ENCODE measurements around the gene TMEM255A.

Gene TMEM255A

DNA sequence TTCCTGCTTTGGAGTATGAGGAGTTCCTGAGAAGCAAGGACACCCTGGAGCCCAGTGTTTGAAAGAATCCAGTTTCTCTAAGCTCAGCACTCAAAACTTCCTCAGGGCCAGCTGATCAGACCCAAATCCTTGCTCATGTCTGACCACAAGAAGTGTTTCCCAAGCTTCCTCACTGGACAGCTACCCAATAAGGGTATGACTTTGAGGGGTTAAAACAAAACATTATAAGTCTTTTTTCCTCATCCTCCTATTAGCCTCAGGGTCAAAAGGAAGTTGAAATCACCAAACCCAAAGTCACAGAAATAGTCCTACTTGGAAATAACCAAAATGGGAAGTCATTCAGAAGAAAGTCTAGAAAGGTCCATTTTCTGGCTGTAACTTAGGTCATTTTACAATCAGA is 46.9 kb downstream of the TMEM255A start:
- no peak for DNase-seq (ENCODE audit: extremely low spot score)
- ChIA-PET POLR2A (interaction anchor here (0.7 kb wide), 1 partner anchor 186 kb away, joined by 4 read pairs; no protein-coding TSS in a partner anchor), CTCF (interaction anchor here (0.8 to 1.7 kb wide), 3 partner anchors 10 to 45 kb away, joined by 3 to 5 read pairs (median 5); partner anchors contain the start of gene ZBTB33)
- TF ChIP-seq, protein P1, sequence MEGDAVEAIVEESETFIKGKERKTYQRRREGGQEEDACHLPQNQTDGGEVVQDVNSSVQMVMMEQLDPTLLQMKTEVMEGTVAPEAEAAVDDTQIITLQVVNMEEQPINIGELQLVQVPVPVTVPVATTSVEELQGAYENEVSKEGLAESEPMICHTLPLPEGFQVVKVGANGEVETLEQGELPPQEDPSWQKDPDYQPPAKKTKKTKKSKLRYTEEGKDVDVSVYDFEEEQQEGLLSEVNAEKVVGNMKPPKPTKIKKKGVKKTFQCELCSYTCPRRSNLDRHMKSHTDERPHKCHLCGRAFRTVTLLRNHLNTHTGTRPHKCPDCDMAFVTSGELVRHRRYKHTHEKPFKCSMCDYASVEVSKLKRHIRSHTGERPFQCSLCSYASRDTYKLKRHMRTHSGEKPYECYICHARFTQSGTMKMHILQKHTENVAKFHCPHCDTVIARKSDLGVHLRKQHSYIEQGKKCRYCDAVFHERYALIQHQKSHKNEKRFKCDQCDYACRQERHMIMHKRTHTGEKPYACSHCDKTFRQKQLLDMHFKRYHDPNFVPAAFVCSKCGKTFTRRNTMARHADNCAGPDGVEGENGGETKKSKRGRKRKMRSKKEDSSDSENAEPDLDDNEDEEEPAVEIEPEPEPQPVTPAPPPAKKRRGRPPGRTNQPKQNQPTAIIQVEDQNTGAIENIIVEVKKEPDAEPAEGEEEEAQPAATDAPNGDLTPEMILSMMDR (IDR thresholded peaks at IDR 0.05; ENCODE audit: control extremely low read depth, extremely low read depth, low read depth, missing control alignments), result no peak

DNA sequence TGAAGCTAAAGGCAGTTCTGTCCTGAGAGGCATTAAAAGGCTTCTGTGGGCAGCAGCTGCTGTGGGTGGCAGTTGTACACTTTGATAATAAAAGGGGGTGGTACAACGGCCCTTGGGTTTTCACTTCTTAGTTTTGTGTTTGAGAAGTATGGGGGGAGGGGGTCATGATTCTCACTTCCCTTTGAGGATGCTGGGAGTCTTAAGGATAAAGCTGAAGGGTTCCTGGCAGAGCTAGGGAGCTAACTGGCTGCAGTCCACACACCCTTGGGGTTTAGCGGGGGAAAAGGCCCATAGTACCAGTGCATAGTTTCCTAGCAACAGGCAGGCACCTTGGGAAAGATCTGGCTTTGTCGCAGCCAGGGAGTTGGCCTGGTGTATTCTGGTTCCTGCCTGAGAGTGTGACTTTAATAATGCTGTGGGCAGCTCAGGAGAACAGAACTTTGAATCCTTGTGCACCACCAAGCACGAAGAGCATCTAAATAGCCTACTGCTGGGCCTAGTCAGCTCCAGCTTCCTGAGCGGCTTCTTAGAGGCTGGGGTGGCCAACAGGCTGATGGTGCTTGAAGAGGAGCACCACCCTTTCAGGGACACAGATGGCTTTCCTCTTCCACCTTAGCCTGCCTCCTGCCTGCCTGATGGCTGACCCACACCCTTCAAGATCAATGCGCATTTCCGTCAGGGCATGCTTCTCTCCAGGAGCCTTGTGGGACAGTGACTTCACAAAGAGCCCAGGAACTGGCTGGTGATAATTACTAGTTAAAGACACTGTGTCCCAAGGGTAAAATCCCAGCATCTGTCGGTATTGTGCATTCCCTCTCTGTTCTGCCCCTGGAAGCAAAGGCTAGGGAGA is 48.2 kb downstream of the TMEM255A start:
- TF ChIP-seq, protein P1 (IDR thresholded peaks at IDR 0.05; ENCODE audit: control extremely low read depth, extremely low read depth, low read depth, missing control alignments), result no peak
- no peak for DNase-seq (ENCODE audit: extremely low spot score)
- ChIA-PET POLR2A (no interaction called here), CTCF (interaction anchor here (1.3 to 3.7 kb wide), 3 partner anchors 11 to 46 kb away, joined by 3 to 12 read pairs (median 5); partner anchors contain the start of gene ZBTB33)

DNA sequence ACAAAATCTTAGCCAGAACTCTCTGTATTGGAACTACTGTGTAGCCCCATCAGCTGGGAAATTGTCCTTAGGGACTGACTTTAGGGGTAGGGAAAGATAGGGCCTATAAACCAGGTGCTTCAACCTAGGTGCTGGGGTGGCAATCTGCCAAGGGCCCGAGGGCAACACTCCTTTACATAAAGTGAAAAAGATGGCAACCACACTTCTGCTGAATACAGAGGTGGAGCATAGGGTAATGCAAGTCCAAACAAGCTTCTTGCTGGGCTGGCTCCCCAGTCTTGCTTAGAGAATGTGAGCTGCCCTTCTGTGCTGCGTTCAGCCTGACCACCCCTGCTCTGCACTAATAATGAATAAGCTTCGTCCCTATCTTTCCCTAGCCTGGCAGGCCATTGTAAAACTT is 50.9 kb downstream of the TMEM255A start:
- DNase-seq (ENCODE audit: extremely low spot score), result no peak
- CTCF ChIA-PET, result interaction anchor here (3.7 kb wide), 1 partner anchor 10 kb away, joined by 12 read pairs; the partner anchor contains the start of gene ZBTB33
- TF ChIP-seq, protein P1 (IDR thresholded peaks at IDR 0.05; ENCODE audit: control extremely low read depth, extremely low read depth, low read depth, missing control alignments), result no peak
- POLR2A ChIA-PET, result no interaction called here

DNA sequence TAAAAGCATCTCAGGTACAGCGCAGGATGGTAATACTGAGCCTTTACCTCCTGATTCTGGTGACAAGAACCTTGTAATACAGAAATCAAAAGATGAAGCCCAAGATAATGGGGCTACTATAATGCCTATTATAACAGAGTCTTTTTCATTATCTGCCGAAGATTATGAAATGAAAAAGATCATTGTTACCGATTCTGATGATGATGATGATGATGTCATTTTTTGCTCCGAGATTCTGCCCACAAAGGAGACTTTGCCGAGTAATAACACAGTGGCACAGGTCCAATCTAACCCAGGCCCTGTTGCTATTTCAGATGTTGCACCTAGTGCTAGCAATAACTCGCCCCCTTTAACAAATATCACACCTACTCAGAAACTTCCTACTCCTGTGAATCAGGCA is 57.5 kb downstream of the TMEM255A start:
- ChIA-PET CTCF (no interaction called here), POLR2A (no interaction called here)
- TF ChIP-seq, protein P1 (IDR thresholded peaks at IDR 0.05; ENCODE audit: control extremely low read depth, extremely low read depth, low read depth, missing control alignments), result no peak
- no peak for DNase-seq (ENCODE audit: extremely low spot score)

DNA sequence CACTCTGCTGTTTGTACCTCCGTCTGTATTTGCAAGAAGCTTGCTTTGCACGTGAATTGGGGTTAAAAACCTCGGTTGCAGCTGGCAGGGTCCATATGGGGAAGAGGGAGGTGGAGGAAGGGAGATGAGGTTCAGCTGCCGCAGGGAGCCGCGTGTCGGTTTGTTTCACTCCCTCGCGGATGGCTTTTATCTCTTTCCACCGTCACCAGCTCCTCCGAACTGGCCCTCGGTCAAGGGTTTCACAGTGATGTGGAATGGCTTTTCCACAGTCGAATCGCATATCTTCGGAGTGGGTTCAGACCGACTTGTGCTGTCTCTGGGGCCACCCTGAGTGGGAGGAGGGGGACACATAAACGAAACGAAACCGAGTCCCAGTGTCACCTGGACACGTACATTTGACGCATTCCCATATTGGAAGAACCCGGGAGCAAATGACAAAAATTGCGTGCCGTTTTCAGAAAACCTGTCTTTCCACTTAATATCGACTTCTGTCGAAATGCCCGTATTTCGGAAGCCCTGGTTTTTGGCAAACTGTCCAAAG is 59.7 kb downstream of the TMEM255A start:
- TF ChIP-seq, protein P1 (IDR thresholded peaks at IDR 0.05; ENCODE audit: control extremely low read depth, extremely low read depth, low read depth, missing control alignments), result no peak
- CTCF ChIA-PET, result interaction anchor here (1.1 to 1.7 kb wide), 8 partner anchors 10 to 462 kb away, joined by 3 to 12 read pairs (median 4); no protein-coding TSS in a partner anchor
- POLR2A ChIA-PET, result no interaction called here
- DNase-seq (ENCODE audit: extremely low spot score), result peak; percentile 15

DNA sequence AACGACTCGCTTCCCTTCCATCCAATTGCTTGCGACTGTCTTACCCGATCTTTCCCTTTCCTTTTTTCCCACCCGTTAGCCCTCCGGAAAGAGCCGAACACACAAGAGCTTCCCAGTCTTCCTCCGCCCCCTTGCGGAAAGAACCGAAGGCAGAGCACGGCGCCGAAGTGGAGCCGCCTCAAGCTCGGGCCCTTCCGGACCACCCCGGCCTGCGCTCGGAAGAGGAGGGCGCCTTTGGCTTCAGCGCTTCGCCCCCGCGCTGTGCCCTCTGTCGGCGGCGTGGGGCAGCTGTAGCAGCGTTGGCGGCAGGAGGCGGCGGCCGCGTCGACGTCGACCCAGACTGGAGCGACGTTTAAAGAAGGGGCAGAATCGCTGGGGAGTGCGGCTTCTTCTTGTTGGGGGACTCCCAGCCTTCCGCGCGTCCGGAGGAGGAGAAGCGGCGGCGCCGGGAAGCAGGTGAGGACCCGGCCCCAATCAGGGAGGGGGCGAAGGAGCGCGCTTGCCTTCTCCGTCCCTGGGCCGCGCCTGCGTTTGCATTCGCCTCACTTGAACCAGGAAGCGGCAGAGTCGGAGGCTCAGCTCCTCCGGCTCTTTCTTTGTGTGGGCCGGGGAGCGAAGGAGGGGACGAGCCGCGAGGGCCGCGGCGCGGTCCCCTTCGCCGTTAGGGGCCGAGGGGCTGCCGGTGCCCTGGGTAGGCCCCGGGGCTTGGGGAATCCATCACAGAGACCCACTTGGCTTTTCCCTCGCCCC is 60.6 kb downstream of the TMEM255A start, which contains the start of gene ZBTB33:
ZBTB33 (plus strand) TSS at position 291 of the 750 bp plus-strand sequence. CDS start 2,604 bp downstream, outside the sequence.
- CTCF ChIA-PET, result interaction anchor here (0.7 to 1.7 kb wide), 10 partner anchors 9 to 462 kb away, joined by 3 to 12 read pairs (median 3); no protein-coding TSS in a partner anchor
- POLR2A ChIA-PET, result no interaction called here

More for the DNA sequence above, 60.6 kb downstream of the TMEM255A start, which contains the start of gene ZBTB33:
- TF ChIP-seq, protein P1 (IDR thresholded peaks at IDR 0.05; ENCODE audit: control extremely low read depth, extremely low read depth, low read depth, missing control alignments), result peak; percentile 59
- peak; percentile 86 for DNase-seq (ENCODE audit: extremely low spot score)
